Fibroblast of gingiva (primary cell): Measurements from ENCODE around the gene COMMD9.
"Not testable (repeated sequence)": the region's sequence is repeated elsewhere in the genome, so short reads cannot be mapped to it uniquely, and the experiment has no call there.

ENCODE experiments used
- DNase-seq: peaks from one replicate; pipeline ENCODE4 v3.0.0-alpha.2; 2011; ENCODE audit warnings: low read depth

Gene COMMD9

GRCh38 chr11:36289226-36289852, at the start of gene COMMD9:
Gene COMMD9, minus strand, starts transcription at chr11:36289424. Its CDS starts 12 bp downstream, at chr11:36289412.
- DNase-seq: peak; percentile 86

GRCh38 chr11:36333897-36334296, 44.7 kb upstream of the COMMD9 start:
- DNase-seq: peak; percentile 75

- DNase-seq: peak; percentile 75
Measured at GRCh38 chr11:36333468-36333867, 44.2 kb upstream of the COMMD9 start.

GRCh38 chr11:36330411-36330810, 41.2 kb upstream of the COMMD9 start:
- DNase-seq: no peak

- DNase-seq: no peak
Measured at GRCh38 chr11:36328966-36329673, 39.9 kb upstream of the COMMD9 start.

GRCh38 chr11:36326524-36327419, 37.5 kb upstream of the COMMD9 start:
- DNase-seq: no peak

- not testable (repeated sequence) for DNase-seq
Measured at GRCh38 chr11:36325403-36325802, 36.2 kb upstream of the COMMD9 start.

GRCh38 chr11:36324956-36325355, 35.7 kb upstream of the COMMD9 start:
- not testable (repeated sequence) for DNase-seq

GRCh38 chr11:36317992-36318391, 28.8 kb upstream of the COMMD9 start:
- DNase-seq: no peak

GRCh38 chr11:36316049-36316448, 26.8 kb upstream of the COMMD9 start:
- DNase-seq: no peak

GRCh38 chr11:36314434-36314767, 25.2 kb upstream of the COMMD9 start:
- DNase-seq: no peak

GRCh38 chr11:36313750-36314433, 24.7 kb upstream of the COMMD9 start:
- DNase-seq: no peak

GRCh38 chr11:36312611-36313472, 23.6 kb upstream of the COMMD9 start:
- DNase-seq: peak; percentile 17

GRCh38 chr11:36311926-36312595, 22.8 kb upstream of the COMMD9 start:
- DNase-seq: no peak

- DNase-seq: no peak
Measured at GRCh38 chr11:36309779-36310178, 20.6 kb upstream of the COMMD9 start.

GRCh38 chr11:36308577-36308976, 19.4 kb upstream of the COMMD9 start:
- DNase-seq: no peak

- peak; percentile 52 for DNase-seq
Measured at GRCh38 chr11:36306888-36307287, 17.7 kb upstream of the COMMD9 start.

- DNase-seq: no peak
Measured at GRCh38 chr11:36305047-36305446, 15.8 kb upstream of the COMMD9 start.

GRCh38 chr11:36304351-36304750, 15.1 kb upstream of the COMMD9 start:
- DNase-seq: no peak

- peak; percentile 84 for DNase-seq
Measured at GRCh38 chr11:36300650-36301049, 11.4 kb upstream of the COMMD9 start.
